Erythroblast (primary cell): ENCODE data around the gene FLOT2.

ENCODE experiments used
- GATA1 ChIP-seq: IDR thresholded peaks from 2 replicates; pipeline ENCODE4 v1.6.1; 2011; ENCODE audit warnings: low read depth, mild to moderate bottlenecking, control low read depth, low read length, moderate library complexity
- POLR2A ChIP-seq: IDR thresholded peaks from 2 replicates; pipeline ENCODE4 v1.6.1; 2011; ENCODE audit warnings: mild to moderate bottlenecking, low read length

GRCh38 chr17:28935744-28936460, 38.4 kb upstream of the FLOT2 start:
- TF ChIP-seq POLR2A (no peak), GATA1 (no peak)
